Measurements from ENCODE around the gene SHLD1.

- no peak for TF ChIP-seq CTCF (IDR thresholded peaks at IDR 0.05; ENCODE audit: low read length)
- TF ChIP-seq EZH2 (optimal IDR thresholded peaks at IDR 0.05; ENCODE audit: low read depth, low read length), result no peak
- TF ChIP-seq EZH2phosphoT487 (IDR thresholded peaks at IDR 0.05; ENCODE audit: low read length), result no peak
Observed at GRCh38 chr20:5797843-5798462, 47.8 kb downstream of the SHLD1 start.

Data from MM.1S (cell line).